ENCODE data around the gene ZNF331.
"Not testable (repeated sequence)": the region's sequence is repeated elsewhere in the genome, so short reads cannot be mapped to it uniquely, and the experiment has no call there.

ZNF331 gene

GRCh38 chr19:53537521-53538377, at the start of gene ZNF331:
Gene ZNF331 (plus strand): TSS chr19:53538145. CDS start chr19:53569377, 31,232 bp downstream.
- peak; percentile 65 to 93 (median 84) for DNase-seq
- intact Hi-C loops (cut with DNase I), result loop anchor here (2.0 kb wide), 1 partner anchor 17 kb away; no protein-coding TSS in a partner anchor

GRCh38 chr19:53492153-53492552, 45.8 kb upstream of the ZNF331 start:
- no peak for DNase-seq
- intact Hi-C loops (cut with DNase I), result no loop called here

- intact Hi-C loops (cut with DNase I); DNase-seq: not testable (repeated sequence)
Observed at GRCh38 chr19:53497311-53498023, 40.5 kb upstream of the ZNF331 start.

GRCh38 chr19:53498024-53498395, 39.9 kb upstream of the ZNF331 start:
- intact Hi-C loops (cut with DNase I); DNase-seq: not testable (repeated sequence)

- DNase-seq, result peak in 20 of 42 donors; percentile 8 to 58 (median 29)
- intact Hi-C loops (cut with DNase I), result not testable (repeated sequence)
Observed at GRCh38 chr19:53503151-53503550, 34.8 kb upstream of the ZNF331 start.

GRCh38 chr19:53503671-53504364, 34.1 kb upstream of the ZNF331 start:
- peak in 25 of 42 donors; percentile 14 to 73 (median 36) for DNase-seq
- intact Hi-C loops (cut with DNase I), result not testable (repeated sequence)

- intact Hi-C loops (cut with DNase I), result not testable (repeated sequence)
- DNase-seq, result peak in 35 of 42 donors; percentile 7 to 82 (median 51)
Observed at GRCh38 chr19:53504365-53504703, 33.6 kb upstream of the ZNF331 start.

GRCh38 chr19:53504885-53505284, 33.1 kb upstream of the ZNF331 start:
- DNase-seq, result peak in 11 of 42 donors; percentile 6 to 43 (median 24)
- intact Hi-C loops (cut with DNase I), result no loop called here

- no peak for DNase-seq
- intact Hi-C loops (cut with DNase I), result no loop called here
Observed at GRCh38 chr19:53506728-53507127, 31.2 kb upstream of the ZNF331 start.

GRCh38 chr19:53507523-53508442, 30.2 kb upstream of the ZNF331 start:
- no peak for DNase-seq
- intact Hi-C loops (cut with DNase I), result no loop called here

- intact Hi-C loops (cut with DNase I), result no loop called here
- DNase-seq, result no peak
Observed at GRCh38 chr19:53509443-53509842, 28.5 kb upstream of the ZNF331 start.

GRCh38 chr19:53509845-53510244, 28.1 kb upstream of the ZNF331 start:
- intact Hi-C loops (cut with DNase I), result loop anchor here (5.0 to 10.0 kb wide), 2 partner anchors 83 to 315 kb away; partner anchors contain the start of gene ZNF665
- DNase-seq, result no peak

GRCh38 chr19:53511357-53511756, 26.6 kb upstream of the ZNF331 start:
- no peak for DNase-seq
- intact Hi-C loops (cut with DNase I), result loop anchor here (5.0 to 10.0 kb wide), 2 partner anchors 84 to 317 kb away; partner anchors contain the start of gene ZNF665

GRCh38 chr19:53511933-53512374, 26.0 kb upstream of the ZNF331 start:
- intact Hi-C loops (cut with DNase I), result loop anchor here (5.0 to 10.0 kb wide), 2 partner anchors 85 to 317 kb away; partner anchors contain the start of gene ZNF665

GRCh38 chr19:53515047-53515446, 22.9 kb upstream of the ZNF331 start:
- intact Hi-C loops (cut with DNase I), result loop anchor here (10.0 kb wide), 1 partner anchor 320 kb away; the partner anchor contains the start of gene ZNF665
- not testable (repeated sequence) for DNase-seq

More at GRCh38 chr19:53511933-53512374, 26.0 kb upstream of the ZNF331 start:
- DNase-seq, result peak in 40 of 42 donors; percentile 12 to 81 (median 47)

GRCh38 chr19:53517114-53517741, 20.7 kb upstream of the ZNF331 start:
- intact Hi-C loops (cut with DNase I), result loop anchor here (10.0 kb wide), 1 partner anchor 322 kb away; the partner anchor contains the start of gene ZNF665
- DNase-seq, result no peak

- intact Hi-C loops (cut with DNase I), result loop anchor here (10.0 kb wide), 1 partner anchor 323 kb away; the partner anchor contains the start of gene ZNF665
- no peak for DNase-seq
Observed at GRCh38 chr19:53518121-53518520, 19.8 kb upstream of the ZNF331 start.

Measured in head of caudate nucleus (tissue), 42 donors.